GM21515 (cell line): ENCODE data around the gene ARSJ.

Experiments used
- ATAC-seq: cut with Tn5 transposase; IDR thresholded peaks from one replicate; pipeline ENCODE4 v1.9.1; 2021; ENCODE audit not compliant: unreplicated experiment

ARSJ gene

DNA sequence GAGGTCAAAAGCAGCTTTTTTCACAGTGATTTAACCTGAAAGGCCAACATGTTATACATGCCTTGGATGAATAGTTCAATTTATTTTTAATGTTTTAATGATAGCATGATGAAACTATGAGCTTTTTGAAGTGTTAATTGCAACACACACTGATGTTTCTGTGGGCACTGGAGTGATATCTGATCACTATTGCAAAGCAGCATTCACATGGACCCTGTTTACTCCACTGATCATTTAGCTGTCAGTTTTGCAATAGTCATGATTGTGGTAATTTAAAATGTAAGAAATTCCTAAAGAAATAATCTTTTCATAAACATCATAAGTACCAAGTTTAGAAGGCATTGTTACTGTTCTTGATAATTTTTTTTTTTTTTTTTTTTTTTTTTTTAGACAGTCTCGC is 74.1 kb downstream of the ARSJ start:
- no peak for ATAC-seq

DNA sequence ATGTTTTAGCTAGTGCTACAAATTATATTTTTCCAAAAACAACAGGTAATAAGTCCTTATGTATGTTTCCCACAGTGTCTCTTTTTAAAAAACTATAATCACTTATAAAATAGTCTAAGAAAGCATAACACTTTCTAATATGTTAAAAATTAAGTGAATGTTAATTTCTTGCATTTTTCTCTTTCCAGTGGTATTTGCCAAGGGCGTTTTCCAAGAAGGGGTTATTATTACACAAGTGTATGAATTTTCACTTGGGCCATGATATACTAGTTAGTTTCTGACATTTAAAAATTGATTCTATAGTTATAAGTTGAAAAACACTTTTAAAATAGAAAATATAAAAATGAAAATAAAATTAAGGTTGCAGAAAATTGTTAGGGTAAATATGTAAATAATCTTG is 74.6 kb downstream of the ARSJ start:
- ATAC-seq, result no peak

DNA sequence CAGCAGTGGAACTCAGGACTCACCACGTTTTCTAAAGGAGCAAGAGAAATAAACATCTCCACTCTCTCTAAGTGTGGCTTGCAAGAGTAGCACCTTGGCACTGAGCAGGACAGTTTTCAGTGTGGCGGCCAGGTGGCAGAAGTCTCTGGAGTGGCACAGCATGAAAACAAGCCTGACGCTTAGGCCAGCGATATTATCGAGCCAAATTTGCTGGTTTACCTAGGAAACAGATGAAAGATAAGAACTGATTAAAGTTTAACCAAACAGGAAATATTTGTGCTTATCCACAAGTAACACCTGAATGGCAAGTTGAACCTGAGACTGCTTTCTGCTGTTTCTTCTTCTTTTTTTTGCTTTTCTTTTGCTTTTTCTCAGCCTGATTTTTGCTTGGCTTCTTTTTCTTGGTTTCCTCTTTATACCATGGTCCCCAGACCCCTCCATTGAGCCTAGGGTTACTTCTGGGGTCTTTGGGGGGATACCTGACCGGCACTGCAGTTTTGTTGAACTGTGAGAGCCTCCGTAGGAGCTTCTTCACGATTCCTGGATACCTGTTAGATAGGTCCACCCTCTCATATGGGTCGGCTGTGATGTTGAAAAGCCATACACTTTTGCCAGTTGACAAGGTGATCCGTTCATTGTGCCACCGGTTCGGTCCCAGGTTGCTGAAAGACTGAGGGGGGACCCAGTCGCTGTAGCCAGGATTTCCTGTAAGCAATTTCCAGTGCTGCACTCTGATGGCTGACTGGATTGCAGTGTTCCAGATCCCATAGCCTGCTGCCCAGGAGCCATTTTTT is 77.3 kb downstream of the ARSJ start:
- no peak for ATAC-seq

DNA sequence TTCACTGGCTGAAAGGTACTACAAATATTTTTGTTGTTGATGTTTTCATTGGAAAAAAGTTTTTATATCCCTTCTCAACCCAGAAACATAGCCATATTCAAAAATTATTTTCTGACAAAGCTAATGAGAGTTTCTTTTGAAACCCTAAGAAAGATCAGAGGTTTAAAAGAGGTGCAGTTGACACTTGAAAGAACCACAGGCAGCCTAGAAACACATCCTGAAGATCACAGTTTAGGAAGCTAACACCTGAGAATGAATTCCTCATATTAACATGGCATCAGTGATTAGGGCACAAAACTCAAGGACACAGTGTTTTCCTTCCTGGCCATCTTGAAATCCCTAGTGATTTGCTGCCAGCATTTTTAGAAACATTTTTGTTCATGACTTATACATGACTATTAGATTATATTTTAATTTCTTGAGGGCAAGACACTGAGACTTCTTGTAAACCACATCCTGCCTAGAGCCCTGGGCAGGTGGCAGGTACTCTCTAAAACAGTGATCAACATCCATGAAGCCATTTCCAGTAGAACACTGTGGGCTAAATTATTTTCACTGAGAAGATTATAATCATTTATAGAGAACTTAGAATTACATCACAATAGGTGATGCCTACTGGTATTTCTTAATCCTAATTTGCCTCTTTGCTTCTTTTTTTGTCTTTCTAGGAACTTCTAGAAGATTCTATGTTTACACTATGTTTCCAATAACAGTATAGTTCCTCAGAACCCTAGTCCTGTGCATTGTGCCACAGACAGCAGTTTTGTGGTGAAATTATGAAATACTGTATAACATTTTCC is 80.0 kb downstream of the ARSJ start:
- peak; percentile 96 for ATAC-seq

DNA sequence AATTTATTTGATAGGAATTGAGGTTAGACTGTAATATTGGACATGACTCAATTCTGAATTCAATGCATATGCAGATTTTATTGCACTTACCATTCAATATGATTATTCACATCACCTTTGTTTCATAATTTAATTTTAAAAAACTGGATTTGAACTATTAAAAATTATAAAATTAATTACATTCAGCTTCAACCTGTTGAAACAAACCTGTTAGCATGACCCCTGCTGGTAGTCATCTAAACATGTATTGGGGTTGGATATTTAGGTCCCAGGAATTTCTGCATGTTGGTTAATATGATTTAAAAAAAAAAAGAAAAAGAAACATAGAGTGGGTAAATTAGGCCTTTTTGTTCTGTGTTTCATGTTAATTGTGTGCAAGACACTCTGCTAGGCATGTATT is 85.9 kb downstream of the ARSJ start:
- no peak for ATAC-seq

DNA sequence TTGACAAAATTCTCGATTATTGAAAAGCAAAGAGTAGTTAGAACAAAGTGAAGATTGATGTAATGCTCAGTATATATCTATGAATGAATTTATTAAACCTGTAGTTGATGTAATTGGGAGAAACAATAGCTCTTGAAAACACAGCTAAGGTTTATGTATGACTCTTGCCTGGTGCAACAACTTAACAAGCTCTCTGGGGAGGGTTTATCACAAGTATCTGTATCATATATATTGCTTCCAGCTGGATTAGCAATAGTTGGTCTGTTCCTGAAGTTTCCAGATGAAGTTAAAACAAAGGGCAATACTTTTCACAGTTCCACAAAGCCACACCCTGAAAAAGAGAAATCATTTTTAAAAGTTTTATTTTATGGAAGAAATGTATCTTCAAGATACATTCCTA is 91.4 kb downstream of the ARSJ start:
- no peak for ATAC-seq

DNA sequence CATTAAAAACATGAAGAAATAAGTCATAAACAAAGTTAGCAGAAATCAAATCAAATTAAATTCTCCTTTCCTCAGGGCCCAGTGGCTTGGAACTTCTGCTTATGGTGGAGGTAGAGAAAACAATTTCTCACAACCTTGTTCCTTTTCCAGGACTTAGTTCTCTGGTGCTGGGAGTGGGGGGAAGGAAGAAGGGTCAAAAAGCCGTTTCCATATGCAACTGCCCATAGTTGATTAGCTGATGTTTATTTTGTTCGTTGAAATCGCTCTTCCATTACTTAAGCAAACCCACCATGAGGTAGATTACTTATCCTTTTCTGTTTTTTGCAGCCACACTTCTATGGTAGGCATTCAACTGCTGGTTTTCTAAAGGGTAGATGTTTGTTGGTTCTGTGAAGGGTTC is 94.2 kb downstream of the ARSJ start:
- no peak for ATAC-seq

DNA sequence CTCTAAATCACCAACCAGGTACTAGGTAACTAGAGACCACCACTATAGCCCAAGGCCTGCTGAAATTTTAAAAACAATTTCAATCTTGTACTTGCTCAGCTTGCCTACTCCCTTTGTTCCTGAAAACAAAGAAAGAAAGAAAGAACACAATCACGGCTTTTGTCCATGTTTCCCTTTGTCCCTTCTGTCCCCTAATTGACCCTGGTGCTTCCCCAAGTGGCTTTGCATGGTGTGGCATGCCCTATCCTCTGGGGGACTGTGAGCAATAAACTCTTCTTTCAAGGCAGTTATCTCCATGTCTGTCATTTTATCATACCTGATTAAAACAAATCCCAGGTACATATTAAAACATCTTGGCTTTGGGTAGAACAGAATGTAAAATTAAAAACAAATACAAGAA is 94.8 kb downstream of the ARSJ start:
- ATAC-seq, result no peak

DNA sequence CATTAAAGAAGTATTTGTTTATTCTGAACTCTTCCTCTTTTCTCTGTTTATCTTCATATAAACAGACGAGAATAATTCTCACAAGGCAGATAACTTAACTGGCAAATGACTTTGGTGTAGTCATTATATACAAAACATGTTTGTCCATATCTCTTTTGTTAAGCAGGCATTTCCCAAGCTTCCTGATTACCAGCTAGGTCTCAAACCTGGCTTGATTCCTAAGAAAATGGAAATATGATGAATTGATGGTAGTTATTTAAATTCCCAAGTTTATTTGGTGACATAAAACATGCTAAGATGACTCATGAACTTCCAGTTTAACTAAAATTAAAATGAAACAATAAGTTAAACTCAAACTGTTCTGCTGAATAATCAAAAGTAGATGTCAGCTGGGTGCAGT is 96.8 kb downstream of the ARSJ start:
- ATAC-seq, result no peak

DNA sequence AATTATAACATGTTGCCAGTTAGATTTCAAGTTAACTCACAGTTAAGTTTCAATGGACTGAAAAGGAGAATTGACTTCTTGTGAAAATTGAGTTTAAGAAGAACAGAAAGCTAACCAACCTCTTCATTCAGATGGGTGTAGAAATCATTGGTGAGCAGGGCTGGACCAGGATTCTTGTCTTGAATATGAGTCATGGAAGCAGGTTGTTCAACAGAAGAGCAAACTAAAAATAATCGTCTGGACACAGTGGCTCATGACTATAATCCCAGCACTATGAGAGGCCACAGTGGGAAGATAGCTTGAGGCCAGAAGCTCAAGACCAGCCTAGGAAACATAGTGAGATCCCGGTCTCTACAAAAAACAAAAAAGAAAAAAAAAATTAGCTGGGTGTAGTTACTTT is 98.2 kb downstream of the ARSJ start:
- no peak for ATAC-seq

DNA sequence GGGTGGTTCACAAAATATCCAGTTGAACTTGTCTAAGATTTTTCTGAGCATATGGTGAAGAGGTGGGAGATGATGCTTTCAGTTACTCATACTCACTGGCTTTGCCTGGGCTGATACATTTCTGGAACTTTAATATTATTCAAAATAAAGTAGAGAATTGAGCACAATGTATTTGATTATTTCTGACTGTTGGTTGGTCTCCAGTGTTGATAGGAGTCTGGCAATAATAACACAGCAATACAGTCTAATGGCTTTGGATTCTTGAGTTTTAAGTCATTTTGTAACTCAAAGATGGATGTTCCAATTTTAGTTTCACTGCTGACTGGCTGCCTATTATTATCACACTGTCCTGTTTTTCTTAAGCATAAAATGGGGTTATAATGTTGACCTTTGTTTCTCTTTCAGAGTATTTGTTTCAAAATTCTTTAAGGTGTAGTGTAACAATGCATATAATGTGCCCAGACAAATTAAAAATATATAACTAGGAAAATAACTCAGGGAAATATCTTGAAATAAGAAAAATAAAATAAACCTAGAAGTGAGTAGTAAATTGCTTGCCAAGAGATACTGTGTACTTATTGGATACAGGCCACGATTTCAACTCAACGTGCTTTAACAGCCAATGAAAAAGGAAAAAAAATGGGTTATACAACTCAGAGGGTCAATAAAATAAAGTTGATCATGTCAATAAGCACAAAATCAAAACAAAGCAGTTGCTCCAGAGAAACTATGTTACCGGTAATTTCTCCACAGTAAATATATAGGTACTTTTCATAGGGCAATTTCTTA is 99.0 kb downstream of the ARSJ start:
- no peak for ATAC-seq

DNA sequence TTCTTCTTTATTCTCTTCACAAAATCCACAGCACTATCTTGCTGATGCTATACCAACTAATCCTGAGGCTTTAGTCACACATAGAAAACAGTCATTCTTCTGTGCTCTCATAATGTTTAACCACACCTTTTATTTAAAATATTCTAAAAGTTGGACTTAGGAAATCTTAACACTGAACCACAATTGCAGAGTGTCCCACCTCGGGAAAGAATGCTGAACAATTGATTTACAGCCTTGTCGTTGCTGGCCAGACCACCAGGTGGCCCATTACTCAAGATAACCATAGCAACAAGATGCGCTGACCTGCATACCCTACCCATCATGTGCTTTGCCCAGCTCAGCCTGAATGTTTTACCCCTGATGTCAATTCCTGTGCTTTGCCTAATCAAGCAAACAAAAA is 100.8 kb downstream of the ARSJ start:
- ATAC-seq, result no peak

DNA sequence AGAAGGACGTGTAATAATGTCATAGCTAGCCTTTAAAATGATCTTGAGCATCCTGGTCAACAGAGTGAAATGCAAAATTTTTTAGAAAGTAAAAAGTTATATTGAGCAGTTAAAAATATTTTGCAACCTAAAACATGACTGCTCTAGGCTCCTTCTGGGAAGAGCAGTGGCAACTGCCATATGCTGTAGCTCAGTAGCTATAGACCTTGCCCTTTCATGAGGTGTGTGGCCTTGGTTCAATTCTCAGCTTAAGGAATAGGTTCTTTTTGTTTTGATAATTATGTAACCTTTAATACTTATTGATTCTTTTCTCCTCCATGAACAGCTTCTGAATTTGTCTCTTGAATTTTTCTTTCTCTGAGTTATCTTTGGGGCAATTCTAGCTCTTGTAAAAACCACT is 105.0 kb downstream of the ARSJ start:
- ATAC-seq, result no peak

DNA sequence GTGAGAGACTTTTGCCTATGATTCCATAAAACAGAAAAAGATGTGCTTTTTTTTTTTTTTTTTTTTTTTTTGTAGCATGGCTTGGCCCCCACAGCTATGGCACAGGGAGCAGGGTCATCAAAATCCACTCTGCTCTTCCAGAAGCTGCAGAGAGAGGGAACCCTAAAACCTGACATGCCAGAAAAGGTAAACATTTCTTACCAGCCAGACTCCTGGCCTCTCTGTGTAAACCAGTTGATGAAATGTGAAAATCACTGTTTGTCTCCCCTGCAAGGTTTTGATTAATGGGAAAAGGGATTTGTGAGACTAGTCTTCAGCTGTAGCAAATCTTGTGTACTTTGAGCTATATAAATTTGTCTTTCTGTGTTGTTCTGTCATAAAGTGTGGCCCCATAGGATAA is 105.9 kb downstream of the ARSJ start:
- ATAC-seq, result no peak

DNA sequence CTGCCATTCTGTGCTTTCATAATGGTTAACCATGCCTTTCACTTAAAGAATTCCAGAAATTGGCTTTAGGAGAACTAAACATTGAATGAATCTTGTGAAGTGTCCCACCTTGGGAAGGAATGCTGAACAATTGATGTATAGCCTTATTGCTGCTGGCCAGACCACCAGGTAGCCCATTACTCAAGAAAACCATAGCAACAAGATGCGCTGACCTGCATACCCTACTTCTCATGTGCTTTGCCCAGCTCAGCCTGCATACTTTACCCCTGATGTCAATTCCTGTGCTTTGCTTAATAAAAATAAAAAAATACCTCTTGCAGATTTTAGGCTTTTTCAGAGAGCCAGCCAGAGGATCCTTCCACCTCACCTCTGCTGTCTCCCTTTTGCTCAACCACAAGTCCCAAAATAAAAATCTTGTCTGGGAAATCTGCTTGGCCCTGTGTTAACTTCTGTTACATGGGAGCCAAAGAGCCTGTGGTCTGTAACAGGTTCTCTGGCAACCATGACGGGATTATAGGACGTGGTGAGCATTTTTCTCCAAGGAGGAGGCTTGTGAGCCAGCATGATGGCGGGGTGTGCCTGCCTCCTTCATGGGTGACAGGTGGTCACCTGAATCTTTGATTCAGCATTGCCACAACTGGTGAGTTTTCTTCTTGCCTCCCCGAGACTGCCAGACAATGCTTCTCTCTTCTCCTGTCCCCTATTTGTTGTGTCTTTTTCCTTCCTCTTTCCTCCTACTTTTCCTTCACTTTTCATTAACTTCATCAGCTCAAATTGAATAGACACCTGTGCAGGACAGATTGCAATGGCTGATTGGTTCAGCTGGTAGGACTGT is 106.8 kb downstream of the ARSJ start:
- no peak for ATAC-seq

DNA sequence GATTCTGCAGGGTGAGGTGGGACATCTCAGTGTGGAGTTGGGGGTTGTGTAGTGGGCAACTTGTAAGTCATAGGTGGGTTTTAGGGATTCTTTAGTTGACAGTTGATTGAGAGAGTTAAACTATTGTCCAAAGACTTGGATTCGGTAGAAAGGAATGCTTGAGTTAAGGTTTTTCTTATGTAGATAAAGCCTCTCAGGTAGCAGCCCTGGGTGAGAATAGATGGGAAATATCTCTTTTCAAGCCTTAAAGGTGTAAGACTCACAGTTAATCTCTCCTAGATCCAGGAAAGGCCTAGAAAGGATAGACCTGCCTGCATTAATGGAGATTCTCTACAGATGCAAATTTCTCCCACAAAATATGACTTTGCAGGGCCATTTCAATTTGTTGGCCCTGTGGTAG is 108.4 kb downstream of the ARSJ start:
- no peak for ATAC-seq

DNA sequence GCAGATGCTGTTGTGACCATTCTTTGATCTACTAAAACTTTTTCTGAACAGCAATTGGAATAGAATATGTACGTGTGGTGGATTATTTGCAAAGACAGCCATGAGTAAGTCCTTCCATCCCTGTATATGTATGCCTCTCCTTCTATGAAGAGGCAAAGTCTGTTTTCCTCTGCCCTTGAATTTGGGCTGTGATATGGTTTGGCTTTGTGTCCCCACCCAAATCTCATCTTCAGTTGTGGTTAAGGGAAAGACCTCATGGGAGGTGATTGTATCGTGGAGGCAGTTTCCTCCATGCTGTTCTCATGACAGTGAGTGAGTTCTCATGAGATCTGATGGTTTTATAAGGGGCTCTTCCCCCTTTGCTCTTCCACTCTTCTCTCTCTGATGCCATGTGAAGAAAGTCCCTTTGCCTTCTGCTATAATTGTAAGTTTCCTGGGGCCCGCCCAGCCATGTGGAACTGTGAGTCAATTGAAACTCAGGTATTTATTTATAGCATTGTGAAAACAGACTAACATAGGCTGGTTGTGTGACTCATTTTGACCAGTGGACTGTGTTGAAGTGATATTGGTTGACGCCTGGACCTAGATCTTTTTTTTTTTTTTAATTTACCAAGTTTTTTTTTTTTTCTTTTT is 109.6 kb downstream of the ARSJ start:
- ATAC-seq, result peak; percentile 95

DNA sequence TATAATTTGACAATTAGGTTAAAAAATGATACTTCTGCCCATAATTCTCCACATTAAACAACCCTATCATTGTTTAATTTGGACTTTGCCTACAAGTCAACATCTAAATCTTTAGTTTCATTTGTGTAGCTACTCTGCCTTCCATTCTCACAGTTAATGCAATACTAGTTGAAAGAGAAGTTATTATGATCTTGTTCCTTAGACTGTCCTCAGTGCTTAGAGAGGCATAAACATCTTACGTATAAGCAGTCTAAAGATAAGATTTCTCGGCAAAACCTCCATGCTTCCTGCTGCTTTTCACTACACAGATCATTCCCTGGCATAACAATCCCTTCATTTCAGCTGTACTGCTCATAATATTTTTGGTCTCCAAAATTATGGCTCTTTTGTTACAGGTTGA is 112.8 kb downstream of the ARSJ start:
- no peak for ATAC-seq

DNA sequence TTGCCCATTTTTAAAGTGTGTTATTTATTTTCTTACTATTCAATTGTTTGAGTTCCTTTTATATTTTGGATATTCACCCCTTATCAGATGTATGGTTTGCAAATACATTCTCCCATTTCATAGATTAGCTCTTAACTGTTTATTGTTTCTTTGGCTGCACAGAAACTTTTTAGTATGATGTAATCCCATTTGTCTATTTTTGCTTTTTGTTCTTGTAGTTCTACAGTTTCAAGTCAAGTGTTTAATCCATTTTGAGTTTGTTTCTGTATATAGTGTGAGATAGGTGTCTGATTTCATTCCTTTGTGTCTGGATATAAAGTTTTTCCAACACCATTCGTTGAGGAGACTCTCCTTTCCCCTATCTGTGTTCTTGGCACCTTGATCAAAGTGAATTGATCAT is 120.5 kb downstream of the ARSJ start:
- ATAC-seq, result no peak

DNA sequence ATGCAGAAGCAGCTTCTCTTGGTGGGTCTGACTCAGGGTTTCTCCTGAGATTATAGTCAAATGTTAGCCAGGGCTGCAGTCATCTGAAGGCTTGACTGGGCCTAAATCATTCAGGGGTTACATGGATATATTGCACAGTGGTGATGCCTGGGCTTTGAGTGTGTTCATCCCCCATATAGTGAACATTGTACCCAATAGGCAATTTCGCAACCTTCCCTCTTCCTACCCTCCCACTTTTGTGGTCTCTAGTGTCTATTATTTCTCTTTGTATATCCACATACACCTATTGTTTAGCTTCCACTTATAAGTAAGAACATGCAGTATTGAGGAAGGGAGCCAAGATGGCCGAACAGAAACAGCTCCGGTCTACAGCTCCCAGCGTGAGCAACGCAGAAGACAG is 127.6 kb downstream of the ARSJ start:
- ATAC-seq, result no peak
